HG02678 (cell line): ENCODE measurements around the gene KIF19.
"Not testable (repeated sequence)": the region's sequence is repeated elsewhere in the genome, so short reads cannot be mapped to it uniquely, and the experiment has no call there.

Experiments
- ATAC-seq: cut with Tn5 transposase; IDR thresholded peaks from one replicate; pipeline ENCODE4 v1.9.1; 2021; ENCODE audit warnings: mild to moderate bottlenecking, moderate library complexity; ENCODE audit not compliant: unreplicated experiment

Gene KIF19, protein sequence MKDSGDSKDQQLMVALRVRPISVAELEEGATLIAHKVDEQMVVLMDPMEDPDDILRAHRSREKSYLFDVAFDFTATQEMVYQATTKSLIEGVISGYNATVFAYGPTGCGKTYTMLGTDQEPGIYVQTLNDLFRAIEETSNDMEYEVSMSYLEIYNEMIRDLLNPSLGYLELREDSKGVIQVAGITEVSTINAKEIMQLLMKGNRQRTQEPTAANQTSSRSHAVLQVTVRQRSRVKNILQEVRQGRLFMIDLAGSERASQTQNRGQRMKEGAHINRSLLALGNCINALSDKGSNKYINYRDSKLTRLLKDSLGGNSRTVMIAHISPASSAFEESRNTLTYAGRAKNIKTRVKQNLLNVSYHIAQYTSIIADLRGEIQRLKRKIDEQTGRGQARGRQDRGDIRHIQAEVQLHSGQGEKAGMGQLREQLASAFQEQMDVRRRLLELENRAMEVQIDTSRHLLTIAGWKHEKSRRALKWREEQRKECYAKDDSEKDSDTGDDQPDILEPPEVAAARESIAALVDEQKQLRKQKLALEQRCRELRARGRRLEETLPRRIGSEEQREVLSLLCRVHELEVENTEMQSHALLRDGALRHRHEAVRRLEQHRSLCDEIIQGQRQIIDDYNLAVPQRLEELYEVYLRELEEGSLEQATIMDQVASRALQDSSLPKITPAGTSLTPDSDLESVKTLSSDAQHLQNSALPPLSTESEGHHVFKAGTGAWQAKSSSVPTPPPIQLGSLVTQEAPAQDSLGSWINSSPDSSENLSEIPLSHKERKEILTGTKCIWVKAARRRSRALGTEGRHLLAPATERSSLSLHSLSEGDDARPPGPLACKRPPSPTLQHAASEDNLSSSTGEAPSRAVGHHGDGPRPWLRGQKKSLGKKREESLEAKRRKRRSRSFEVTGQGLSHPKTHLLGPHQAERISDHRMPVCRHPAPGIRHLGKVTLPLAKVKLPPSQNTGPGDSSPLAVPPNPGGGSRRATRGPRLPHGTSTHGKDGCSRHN

GRCh38 chr17:74325743-74326379, at the start of gene KIF19:
TSS of gene KIF19 (plus strand) at chr17:74326226. CDS start at chr17:74326350, 124 bp downstream.
- ATAC-seq, result no peak

DNA sequence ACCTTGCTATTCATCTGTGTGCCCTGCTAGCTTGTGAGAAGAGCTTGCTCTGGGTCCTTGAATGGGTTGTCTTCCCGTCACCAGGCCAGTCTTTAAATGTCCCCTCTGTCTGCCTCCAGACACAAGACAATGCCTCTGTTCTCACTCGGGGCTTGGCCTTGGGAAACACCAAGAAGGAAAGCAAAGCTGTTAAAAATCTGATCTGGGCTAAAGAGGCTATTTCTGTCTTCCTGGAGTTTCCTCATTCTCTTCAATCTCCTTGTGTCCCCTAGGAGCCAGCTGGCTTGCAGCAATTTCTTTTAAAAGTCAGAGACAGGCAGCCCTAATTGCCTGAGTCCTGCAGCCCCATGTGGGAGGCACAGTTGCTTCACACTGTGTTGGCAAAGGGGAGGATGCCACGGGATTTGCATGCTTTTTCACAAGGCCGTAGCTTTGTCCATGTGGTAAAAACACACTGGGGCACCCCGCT, 49.5 kb upstream of the KIF19 start:
- no peak for ATAC-seq

GRCh38 chr17:74277935-74278334, 48.1 kb upstream of the KIF19 start:
- no peak for ATAC-seq

- not testable (repeated sequence) for ATAC-seq
Measured at GRCh38 chr17:74279617-74280016, 46.4 kb upstream of the KIF19 start.

DNA sequence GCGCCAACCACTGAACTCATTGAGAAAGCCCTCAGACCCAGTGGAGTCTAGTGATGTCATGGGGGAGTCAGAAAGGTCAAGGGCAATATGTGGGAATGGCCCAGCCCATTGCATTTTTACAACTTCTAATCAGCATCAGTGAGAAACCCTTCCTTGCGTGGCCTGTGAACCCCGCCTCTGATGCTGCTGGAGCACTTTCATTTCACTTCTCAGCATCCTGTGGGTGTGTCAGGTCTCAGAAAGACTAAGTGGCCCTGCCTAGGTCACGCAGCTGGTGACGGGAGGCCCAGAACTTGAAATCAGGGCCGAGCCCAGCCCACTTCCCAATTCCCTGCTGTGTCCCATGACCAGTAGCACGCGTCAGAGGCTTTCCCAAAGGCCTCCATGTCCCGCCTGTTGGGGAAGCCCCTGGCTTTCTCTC, 45.9 kb upstream of the KIF19 start:
- no peak for ATAC-seq

GRCh38 chr17:74281799-74282198, 44.2 kb upstream of the KIF19 start:
- no peak for ATAC-seq

GRCh38 chr17:74282274-74282586, 43.8 kb upstream of the KIF19 start:
- not testable (repeated sequence) for ATAC-seq

DNA sequence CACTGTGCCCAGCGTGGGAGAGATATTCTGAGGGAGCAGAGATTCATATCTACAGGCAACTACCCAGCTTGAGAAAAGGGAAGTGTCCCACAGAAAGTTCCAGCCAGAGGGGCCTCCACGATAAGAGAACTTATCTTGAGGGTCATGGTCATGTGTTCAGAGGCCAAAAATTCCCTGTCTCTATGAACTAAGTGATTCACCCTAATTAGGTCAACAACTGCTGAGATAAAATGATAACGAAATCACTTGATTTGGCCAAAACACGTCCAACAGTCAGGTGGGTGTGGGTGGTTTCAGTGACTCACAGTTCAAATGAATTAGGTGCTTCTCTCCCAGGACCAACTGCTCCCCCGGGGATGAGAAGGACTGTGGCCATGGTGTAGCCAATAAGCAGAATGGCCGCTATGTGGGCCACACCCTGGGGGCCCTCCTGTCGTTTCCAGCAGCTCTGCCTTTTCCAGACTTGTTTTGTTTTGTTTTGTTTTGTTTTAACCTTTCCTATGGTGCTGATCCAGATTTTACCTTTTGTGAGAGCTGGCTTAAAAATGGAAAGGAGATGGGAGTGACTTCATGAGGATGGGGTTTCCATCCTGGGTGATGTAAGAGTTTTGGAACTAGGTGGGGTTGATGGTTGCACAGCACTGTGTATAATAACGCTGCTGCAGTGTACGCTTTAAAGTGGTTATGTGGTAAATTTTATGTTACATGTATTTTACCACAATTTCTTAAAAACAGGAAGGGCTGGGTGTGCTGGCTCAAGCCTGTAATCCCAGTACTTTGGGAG, 43.2 kb upstream of the KIF19 start:
- ATAC-seq, result no peak

DNA sequence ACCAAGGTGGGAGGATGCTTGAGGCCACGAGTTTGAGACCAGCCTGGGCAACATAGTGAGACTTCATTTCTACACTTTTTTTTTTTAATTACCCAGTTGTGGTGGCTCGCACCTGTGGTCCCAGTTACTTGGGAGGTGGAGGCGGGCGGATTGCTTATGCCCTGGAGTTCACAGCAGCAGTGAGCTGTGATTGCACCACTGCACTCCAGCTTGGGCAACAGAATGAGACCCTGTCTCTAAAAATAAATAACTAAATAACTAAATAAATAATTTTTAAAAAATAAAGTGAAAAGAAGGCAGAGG, 42.7 kb upstream of the KIF19 start:
- ATAC-seq, result no peak

DNA sequence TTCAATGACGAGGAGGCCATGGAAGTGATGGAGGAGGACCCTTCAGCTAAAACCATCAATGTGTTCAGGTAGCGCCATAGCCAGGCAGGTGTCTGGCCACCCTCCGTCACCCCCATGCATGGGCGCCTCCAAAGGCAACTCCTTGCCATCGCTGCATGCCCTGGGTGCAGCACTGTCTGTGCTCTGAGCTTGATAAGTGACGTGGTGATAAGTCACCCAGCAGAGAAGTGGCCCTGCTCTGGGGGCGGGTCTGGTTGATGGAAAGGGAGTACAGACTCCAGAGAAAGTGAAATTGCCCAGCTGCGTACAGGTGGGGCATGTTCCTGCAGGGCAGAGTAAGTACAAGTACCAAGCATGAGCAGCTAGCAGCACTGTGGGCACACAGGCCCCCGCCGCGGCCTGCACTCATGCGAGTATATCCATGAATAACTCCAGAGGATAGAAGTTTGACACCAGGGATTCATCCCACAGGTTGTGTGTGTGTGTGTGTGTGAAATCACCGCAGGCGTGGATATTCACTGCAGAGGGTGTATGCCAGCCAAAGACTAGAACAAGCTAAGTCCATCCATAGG, 38.9 kb upstream of the KIF19 start:
- no peak for ATAC-seq

DNA sequence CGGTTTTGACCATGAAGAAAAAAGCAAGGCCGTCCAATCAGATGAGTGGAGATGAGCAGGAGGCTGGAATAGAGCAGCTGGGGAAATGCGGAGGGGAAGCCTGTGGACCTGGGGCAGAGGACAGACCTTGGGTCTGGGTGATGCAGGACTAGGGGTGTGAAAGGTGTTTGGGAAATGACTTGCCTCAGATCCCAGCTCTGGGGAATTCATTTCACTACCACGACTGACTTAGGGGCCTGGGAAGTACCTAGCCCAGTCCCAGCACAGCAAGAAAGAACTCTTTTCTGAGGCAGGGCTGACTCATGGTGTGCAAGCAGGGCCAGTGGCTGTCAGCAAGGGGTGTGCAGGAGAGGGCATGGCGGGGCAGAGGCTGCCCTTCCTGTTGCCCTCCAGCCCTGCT, 37.2 kb upstream of the KIF19 start:
- ATAC-seq, result peak; percentile 52

DNA sequence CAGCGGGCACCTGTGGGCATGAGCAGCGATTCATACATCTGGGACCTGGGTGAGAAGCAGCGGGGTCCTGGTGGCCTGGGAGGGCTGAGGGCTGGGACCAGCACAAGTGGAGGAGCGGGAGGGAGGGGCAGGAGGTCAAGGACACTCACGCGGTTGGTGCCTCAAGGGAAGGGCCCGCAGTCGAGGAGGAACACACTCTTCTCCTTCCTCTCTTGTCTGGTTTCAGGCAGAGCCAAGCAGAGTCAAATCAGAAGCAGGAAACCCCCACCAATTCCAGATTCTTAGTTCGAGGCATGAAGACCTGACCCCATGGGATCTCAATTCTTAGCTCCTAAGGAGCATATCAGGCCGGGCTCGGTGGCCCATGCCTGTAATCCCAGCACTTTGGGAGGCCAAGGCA, 36.3 kb upstream of the KIF19 start:
- ATAC-seq, result no peak

DNA sequence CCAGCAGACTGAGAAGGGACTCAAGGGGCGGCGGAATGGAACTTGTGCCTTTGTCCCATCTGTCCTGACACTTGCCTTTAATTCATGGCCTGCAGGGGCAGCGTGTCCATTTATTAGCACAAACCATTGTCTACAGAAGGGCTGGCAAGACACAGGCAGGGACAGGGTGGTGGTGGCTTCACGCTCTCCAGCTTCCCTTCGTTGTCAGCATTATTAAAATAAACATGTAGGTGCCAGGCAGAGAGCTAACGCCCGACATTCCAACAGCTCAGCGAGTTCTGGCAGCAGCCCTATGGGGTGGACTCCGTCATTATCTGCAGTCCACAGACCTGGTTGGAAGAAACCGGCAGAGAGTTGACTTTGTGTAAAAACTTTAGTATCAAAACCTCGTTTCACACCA, 35.7 kb upstream of the KIF19 start:
- no peak for ATAC-seq

GRCh38 chr17:74292495-74292894, 33.5 kb upstream of the KIF19 start:
- ATAC-seq, result no peak

DNA sequence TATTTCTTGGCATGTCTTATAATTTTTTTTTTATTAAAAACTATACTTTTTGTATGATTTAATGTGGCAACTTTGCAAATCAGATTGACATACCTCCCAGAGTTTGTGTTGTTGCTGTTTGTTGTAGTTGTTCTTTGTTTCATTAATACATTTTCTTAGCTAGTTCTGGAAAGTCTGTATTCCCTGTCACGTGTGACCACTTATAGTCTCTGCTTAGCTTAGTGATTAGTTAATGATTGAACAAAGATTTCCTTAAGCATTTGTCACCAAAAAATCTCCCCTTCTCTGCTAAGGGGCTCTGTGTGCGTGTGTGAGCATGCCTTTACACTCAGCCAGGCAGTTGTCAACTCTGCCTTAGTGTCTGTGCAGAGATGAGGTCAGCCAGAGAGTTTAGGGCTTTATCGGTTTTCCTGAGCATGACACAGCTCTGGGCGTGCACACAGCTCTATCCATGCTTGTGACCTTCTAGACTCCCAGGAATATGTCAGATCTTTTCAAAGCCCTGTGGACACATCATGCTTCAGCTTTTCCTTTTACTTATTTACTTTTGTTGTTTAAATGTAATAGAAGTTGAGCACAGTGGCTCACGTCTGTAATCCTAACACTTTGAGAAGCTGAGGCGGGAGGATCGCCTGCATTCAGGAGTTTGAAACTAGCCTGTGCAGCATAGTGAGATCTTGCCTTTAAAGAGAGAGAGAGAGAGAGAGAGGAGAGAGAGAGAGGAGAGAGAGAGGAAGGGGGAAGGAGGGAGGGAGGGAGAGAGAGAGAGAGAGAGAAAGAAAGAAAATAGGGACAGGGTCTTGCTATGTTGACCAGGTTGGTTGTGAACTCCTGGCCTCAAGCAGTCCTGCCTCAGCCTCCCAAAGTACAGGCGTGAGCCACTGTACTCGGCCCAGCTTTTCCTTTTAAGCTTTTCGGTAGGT, 30.1 kb upstream of the KIF19 start:
- ATAC-seq, result no peak

DNA sequence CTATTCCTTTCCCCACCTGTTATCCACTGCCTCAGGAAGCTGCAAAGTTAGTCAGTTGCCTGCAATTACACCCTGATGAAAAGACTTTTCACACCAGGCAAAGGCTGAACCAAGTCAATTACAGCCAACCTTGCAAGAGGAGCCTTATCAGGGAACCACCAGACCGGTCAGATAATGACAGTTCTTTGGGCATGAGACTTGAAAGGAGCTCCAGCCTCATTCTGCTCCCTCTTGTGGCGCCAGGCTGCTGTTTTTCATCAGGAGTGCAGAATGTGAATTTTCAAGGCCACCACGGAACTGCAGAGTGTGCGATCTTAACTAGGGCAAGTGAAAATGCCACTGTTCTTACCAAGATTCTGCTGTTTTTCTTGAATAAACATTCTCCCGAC, 29.5 kb upstream of the KIF19 start:
- ATAC-seq, result no peak

DNA sequence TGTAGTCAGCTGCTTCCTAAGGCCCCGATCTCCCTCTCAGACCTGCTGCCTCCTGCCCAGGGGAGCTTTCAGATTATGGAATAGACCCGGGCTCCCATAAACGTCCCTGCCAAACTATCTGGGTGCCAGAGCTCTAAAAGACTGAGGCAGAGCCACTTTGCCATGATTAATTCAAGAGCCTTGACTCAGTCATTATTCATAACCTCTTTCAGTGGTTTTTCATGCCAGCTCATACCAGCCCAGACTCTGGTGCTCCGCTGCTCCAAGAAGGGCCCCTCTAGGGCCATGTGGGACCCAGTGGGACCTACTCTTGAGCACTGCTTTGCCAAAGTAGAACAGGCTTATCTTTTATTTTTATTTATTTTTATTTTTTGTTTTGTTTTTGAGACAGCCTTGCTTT, 28.1 kb upstream of the KIF19 start:
- no peak for ATAC-seq

DNA sequence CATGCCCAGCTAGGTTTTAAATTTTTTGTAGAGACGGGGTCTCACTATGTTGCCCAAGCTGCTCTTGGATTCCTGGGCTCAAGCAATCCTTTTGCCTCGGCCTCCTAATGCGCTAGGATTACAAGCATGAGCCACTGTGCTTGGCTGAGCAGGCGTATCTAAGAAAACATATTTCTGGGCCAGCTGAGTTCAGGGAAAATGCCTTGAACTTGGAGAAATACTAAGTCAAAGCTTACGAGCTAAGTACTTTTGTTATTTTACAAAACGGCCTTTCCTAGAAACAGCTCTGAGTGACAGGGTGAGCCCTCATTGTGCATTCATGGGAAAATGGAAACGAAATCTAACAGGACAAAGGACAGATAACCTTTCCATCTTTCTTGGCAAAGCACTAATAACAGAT, 27.2 kb upstream of the KIF19 start:
- ATAC-seq, result no peak

DNA sequence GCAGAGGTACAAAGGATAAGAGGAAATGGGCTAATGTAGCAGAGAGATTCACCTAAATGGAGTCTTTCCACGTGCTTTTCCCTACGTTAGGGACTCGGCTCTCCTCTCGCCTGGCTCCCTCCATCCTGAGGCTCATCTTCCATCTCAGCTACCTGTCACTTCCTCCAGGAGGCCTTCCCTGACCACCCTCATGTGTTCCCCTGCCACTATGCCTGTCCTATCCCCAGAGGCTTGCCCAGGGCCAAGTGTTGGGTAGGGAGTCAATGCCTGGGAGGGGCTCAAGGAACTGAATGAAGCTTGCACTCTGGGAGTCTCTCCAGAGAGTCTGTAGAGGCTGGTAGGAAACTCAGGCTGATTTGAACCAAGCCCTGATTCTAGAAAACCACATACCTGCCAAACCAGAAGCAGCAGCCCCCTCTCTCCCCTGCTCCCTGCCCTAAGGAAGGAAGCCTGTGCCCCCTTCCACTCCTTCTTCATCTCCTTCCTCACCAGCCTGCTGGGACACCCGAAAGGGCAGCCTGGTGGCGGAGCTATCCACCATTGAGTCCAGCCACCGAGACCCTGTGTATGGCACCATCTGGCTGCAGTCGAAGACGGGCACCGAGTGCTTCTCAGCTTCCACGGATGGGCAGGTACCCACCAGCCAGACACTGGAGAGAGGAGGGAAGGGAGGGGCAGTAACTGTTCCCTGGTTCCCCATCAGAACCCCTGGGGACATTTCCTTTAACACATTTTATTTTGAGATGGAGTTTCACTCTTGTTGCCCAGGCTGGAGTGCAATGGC, 26.6 kb upstream of the KIF19 start:
- no peak for ATAC-seq
